B cell (primary cell): ENCODE data around the gene FAM107A. TPM values are rescaled to one million over a fixed set of nuclear protein-coding genes. Genes with fewer than 3 reads are reported as not detected.

ENCODE experiments used
- ATAC-seq: fragments of 200-7000 bp; cut with Tn5 transposase; one replicate; pipeline ENCODE4 v1.10.0; 2021; ENCODE audit warnings: low read depth, mild to moderate bottlenecking, moderate number of reproducible peaks, moderate library complexity
- CTCF ChIA-PET: fragments of 350-600 bp; sonication (Branson Sonifier 250); formaldehyde crosslinking; loops from one replicate; lab custom pipeline; 2021; ENCODE audit warnings: antibody characterized with exemption, inconsistent platforms; lab: Charles Lee
- POLR2A ChIA-PET: fragments of 350-600 bp; sonication (Branson Sonifier 250); formaldehyde crosslinking; loops from one replicate; lab custom pipeline; 2021; ENCODE audit warnings: antibody characterized with exemption; lab: Charles Lee
- DNase-seq: peaks from one replicate; pipeline ENCODE4 v3.0.0; 2013
- H2AFZ ChIP-seq: 2 replicates; pipeline ENCODE4 v1.6.1; 2012; ENCODE audit warnings: mild to moderate bottlenecking, low read depth, low read length; ENCODE audit not compliant: insufficient read depth, poor library complexity, severe bottlenecking
- H3K27ac ChIP-seq, 2 donors: 1 replicate in 1 of 2; 2 replicates in 1 of 2; pipeline ENCODE4 v1.5.1; 2012 to 2013; ENCODE audit warnings: low read length in 2 of 2, mild to moderate bottlenecking in 2 of 2, moderate library complexity in 1 of 2
- H3K27me3 ChIP-seq, 4 experiments: fragments of 200-600 bp in 1 of 4; sonication (generic) in 1 of 4; replicated peaks in 1 of 4; 1 replicate in 2 of 4; 2 replicates in 2 of 4; pipeline versions ENCODE4 v1.6.1 to v1.7.0; 2013 to 2016; ENCODE audit warnings: low read length in 3 of 4, mild to moderate bottlenecking in 2 of 4, mixed read lengths in 1 of 4, moderate library complexity in 1 of 4; ENCODE audit not compliant: insufficient read depth in 4 of 4, control insufficient read depth in 3 of 4; ENCODE audit errors: control extremely low read depth in 1 of 4
- H3K36me3 ChIP-seq, 2 experiments: replicated peaks in 1 of 2; 1 replicate in 1 of 2; 2 replicates in 1 of 2; pipeline versions ENCODE4 v1.6.1 to v1.7.1; 2013; ENCODE audit warnings: low read length in 1 of 2; ENCODE audit not compliant: insufficient read depth in 2 of 2, control insufficient read depth in 1 of 2; ENCODE audit errors: control extremely low read depth in 1 of 2, extremely low read depth in 1 of 2
- H3K4me1 ChIP-seq, 2 donors: fragments of 200-600 bp in 1 of 2; sonication (generic) in 1 of 2; 1 replicate in 1 of 2; 2 replicates in 1 of 2; pipeline versions ENCODE4 v1.5.1 to v1.6.1; 2013 to 2017; ENCODE audit warnings: low read length in 2 of 2; ENCODE audit not compliant: control insufficient read depth in 2 of 2, insufficient read depth in 2 of 2
- H3K4me2 ChIP-seq: replicated peaks from 2 replicates; pipeline ENCODE3; 2012; ENCODE audit warnings: mild to moderate bottlenecking, low read depth, low read length; ENCODE audit not compliant: poor library complexity, severe bottlenecking
- H3K4me3 ChIP-seq, 5 experiments: fragments of 200-600 bp in 1 of 5; sonication (generic) in 1 of 5; 1 replicate in 3 of 5; 2 replicates in 2 of 5; pipeline versions ENCODE4 v1.5.1 to v1.7.0; 2011 to 2016; ENCODE audit warnings: low read length in 4 of 5, mild to moderate bottlenecking in 4 of 5, low read depth in 2 of 5, control low read depth in 1 of 5, moderate library complexity in 1 of 5; ENCODE audit not compliant: insufficient read depth in 1 of 5; ENCODE audit errors: control extremely low read depth in 1 of 5, extremely low read depth in 1 of 5
- H3K79me2 ChIP-seq: fragments of 200-600 bp; sonication (generic); one replicate; pipeline ENCODE4 v1.6.0; 2016; ENCODE audit warnings: low read length; ENCODE audit not compliant: control insufficient read depth, insufficient read depth
- H3K9ac ChIP-seq: fragments of 200-600 bp; sonication (generic); 2 replicates; pipeline ENCODE4 v1.6.1; 2017; ENCODE audit warnings: mild to moderate bottlenecking, low read length, moderate library complexity
- H3K9me3 ChIP-seq, 3 donors: one replicate each; pipeline versions ENCODE4 v1.6.1 to v1.7.1; 2013; ENCODE audit warnings: low read length in 2 of 3; ENCODE audit not compliant: control insufficient read depth in 2 of 3, insufficient read depth in 1 of 3; ENCODE audit errors: control extremely low read depth in 1 of 3
- H4K20me1 ChIP-seq: 2 replicates; pipeline ENCODE4 v1.6.0; 2012; ENCODE audit warnings: mild to moderate bottlenecking, low read length; ENCODE audit not compliant: insufficient read depth, control insufficient read depth, poor library complexity, severe bottlenecking
- H3K27ac Mint-ChIP-seq: one replicate; pipeline ENCODE4 v1.8.0; 2021; ENCODE audit warnings: mixed read lengths
- H3K27me3 Mint-ChIP-seq: one replicate; pipeline ENCODE4 v1.8.0; 2021; ENCODE audit warnings: mixed read lengths
- H3K4me1 Mint-ChIP-seq: one replicate; pipeline ENCODE4 v1.8.0; 2021; ENCODE audit warnings: mixed read lengths
- H3K4me3 Mint-ChIP-seq: one replicate; pipeline ENCODE4 v1.8.0; 2021; ENCODE audit warnings: mixed read lengths
- H3K9me3 Mint-ChIP-seq: one replicate; pipeline ENCODE4 v1.8.0; 2022; ENCODE audit warnings: mixed read lengths; ENCODE audit not compliant: insufficient read depth
- CTCF ChIP-seq: fragments of 200-600 bp; IDR thresholded peaks from one replicate; pipeline ENCODE4 v1.8.0; 2022; ENCODE audit warnings: antibody characterized with exemption, mild to moderate bottlenecking
- EZH2 ChIP-seq: IDR thresholded peaks from 2 replicates; pipeline ENCODE4 v1.6.1; 2012; ENCODE audit warnings: borderline replicate concordance, low read depth, mild to moderate bottlenecking, moderate library complexity, low read length; ENCODE audit not compliant: insufficient read depth, poor library complexity, severe bottlenecking
- WGBS: methylation state at CpG from one replicate; pipeline ENCODE4 v1.1.5; 2013; ENCODE audit warnings: missing lambda C conversion rate; ENCODE audit not compliant: insufficient coverage; 5-methylcytosine and 5-hydroxymethylcytosine counted together
- intact Hi-C: fragments of 100-400 bp; cut with micrococcal nuclease; formaldehyde crosslinking; loops from one replicate; pipeline ENCODE4 v1.10.0; 2022
- polyA plus RNA-seq: library from polyadenylated mRNA; depleted of rRNA; stranded (reverse); fragments of >200 nt; gene quantifications from 2 replicates; pipeline ENCODE4 v1.2.3, GENCODE V29; 2012
- total RNA-seq, 2 donors: library from RNA; stranded (reverse); fragments of 120-200 nt in 1 of 2; gene quantifications; 1 replicate in 1 of 2; 2 replicates in 1 of 2; pipeline versions ENCODE4 v1.2.3 to v1.2.4, GENCODE V29; 2013 to 2022

Gene FAM107A
- total and polyA plus RNA-seq, 2 donors (not counting 1 experiment from before 2014, with no cell fraction given): not detected

GRCh38 chr3:58569287-58570001 is 7.7 kb downstream of the FAM107A start:
- Histone ChIP-seq H3K79me2 (no peaks in the 10 kb centered on the region), H4K20me1 (no peaks in the 10 kb centered on the region), H3K4me1 (peaks cover 4 to 6% of the 10 kb centered on the region in 2 donors), H2AFZ (peak overlapping the region; percentile 66), H3K27me3 (no peaks in the 10 kb centered on the region), H3K9me3 (no peaks in the 10 kb centered on the region), H3K4me2 (peak overlapping the region; percentile 62), H3K4me3 (no peak overlapping the region), H3K36me3 (no peaks in the 10 kb centered on the region), H3K9ac (no peak overlapping the region), H3K27ac (no peak overlapping the region)
- Mint-ChIP-seq H3K9me3 (no peaks in the 10 kb centered on the region), H3K27me3 (peaks cover 3% of the 10 kb centered on the region), H3K4me1 (peaks cover 7% of the 10 kb centered on the region), H3K4me3 (peak overlapping the region; percentile 80), H3K27ac (no peak overlapping the region)
- POLR2A ChIA-PET: no interaction called here
- TF ChIP-seq EZH2 (no peak), CTCF (no peak)
- intact Hi-C loops: no loop called here
- WGBS: 98% methylated on average over 10 of the region's 12 CpGs
- DNase-seq (no peak), ATAC-seq (no peak)
- CTCF ChIA-PET: interaction anchor here (0.6 to 10.3 kb wide), 13 partner anchors 16 to 1711 kb away, joined by 3 to 85 read pairs (median 3); partner anchors contain the start of genes HTD2 and RPP14
